ENCODE measurements around the gene C3orf22.

DNA sequence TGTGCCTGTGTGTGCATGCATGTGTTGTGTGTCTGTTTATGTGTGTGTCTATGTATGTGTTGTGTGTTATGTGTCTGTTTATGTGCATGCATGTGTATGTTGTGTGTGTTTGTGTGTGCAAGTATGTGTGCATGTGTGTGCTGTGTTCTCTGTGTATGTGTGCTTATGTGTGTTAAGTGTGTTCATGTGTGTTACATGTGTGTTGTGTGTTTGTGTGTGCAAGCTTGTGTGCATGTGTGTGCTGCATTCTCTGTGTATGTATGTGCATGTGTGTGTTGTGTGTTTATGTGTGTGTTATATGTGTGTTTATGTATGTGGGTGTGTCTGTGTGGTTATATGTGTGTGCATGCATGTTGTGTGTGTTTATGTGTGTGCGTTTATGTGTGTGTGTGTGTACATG is 56.1 kb downstream of the C3orf22 start:
- TF ChIP-seq EZH2 (IDR thresholded peaks at IDR 0.05; ENCODE audit: low read depth), result no peak
- TF ChIP-seq, protein P1, sequence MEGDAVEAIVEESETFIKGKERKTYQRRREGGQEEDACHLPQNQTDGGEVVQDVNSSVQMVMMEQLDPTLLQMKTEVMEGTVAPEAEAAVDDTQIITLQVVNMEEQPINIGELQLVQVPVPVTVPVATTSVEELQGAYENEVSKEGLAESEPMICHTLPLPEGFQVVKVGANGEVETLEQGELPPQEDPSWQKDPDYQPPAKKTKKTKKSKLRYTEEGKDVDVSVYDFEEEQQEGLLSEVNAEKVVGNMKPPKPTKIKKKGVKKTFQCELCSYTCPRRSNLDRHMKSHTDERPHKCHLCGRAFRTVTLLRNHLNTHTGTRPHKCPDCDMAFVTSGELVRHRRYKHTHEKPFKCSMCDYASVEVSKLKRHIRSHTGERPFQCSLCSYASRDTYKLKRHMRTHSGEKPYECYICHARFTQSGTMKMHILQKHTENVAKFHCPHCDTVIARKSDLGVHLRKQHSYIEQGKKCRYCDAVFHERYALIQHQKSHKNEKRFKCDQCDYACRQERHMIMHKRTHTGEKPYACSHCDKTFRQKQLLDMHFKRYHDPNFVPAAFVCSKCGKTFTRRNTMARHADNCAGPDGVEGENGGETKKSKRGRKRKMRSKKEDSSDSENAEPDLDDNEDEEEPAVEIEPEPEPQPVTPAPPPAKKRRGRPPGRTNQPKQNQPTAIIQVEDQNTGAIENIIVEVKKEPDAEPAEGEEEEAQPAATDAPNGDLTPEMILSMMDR (conservative IDR thresholded peaks at IDR 0.05), result no peak
